Neural cell (in vitro differentiated cells): ENCODE data around the gene IP6K3. TPM values are rescaled to one million over a fixed set of nuclear protein-coding genes. Genes with fewer than 3 reads are reported as not detected.

Source experiments
- H2AFZ ChIP-seq: fragments of 200-600, 300-800 bp; sonication (generic), shearing (Covaris generic); 2 replicates; pipeline ENCODE4 v1.6.0; 2014; ENCODE audit warnings: low read depth, mild to moderate bottlenecking, antibody characterized with exemption, low read length, moderate library complexity
- H3F3A ChIP-seq: fragments of 200-600 bp; shearing (Covaris generic); 2 replicates; pipeline ENCODE4 v1.6.1; 2016; ENCODE audit warnings: mild to moderate bottlenecking, moderate library complexity, mixed read lengths, antibody characterized with exemption, low read length; ENCODE audit not compliant: insufficient read depth, poor library complexity, severe bottlenecking
- H3K27ac ChIP-seq: fragments of 200-600, 300-800 bp; sonication (generic), shearing (Covaris generic); 2 replicates; pipeline ENCODE4 v1.5.1; 2014; ENCODE audit warnings: mild to moderate bottlenecking, low read length, moderate library complexity
- H3K27me3 ChIP-seq: fragments of 300-800, 200-600 bp; sonication (generic), shearing (Covaris generic); 2 replicates; pipeline ENCODE4 v1.6.0; 2014; ENCODE audit warnings: mild to moderate bottlenecking, low read depth, low read length, moderate library complexity; ENCODE audit not compliant: insufficient read depth
- H3K36me3 ChIP-seq: fragments of 300-800, 200-600 bp; sonication (generic), shearing (Covaris generic); 2 replicates; pipeline ENCODE4 v1.5.1; 2014; ENCODE audit warnings: mild to moderate bottlenecking, antibody characterized with exemption, low read length, moderate library complexity; ENCODE audit not compliant: insufficient read depth
- H3K4me2 ChIP-seq: fragments of 300-800, 200-600 bp; sonication (generic), shearing (Covaris generic); 2 replicates; pipeline ENCODE4 v1.6.0; 2014; ENCODE audit warnings: mild to moderate bottlenecking, low read length
- H3K4me3 ChIP-seq: fragments of 300-800, 200-600 bp; sonication (generic), shearing (Covaris generic); 2 replicates; pipeline ENCODE4 v1.5.1; 2014; ENCODE audit warnings: mild to moderate bottlenecking, low read length, moderate library complexity
- H3K79me2 ChIP-seq: fragments of 200-600 bp; shearing (Covaris generic); replicated peaks from 2 replicates; pipeline ENCODE4 v1.6.0; 2014; ENCODE audit warnings: mild to moderate bottlenecking, low read length, moderate library complexity; ENCODE audit not compliant: insufficient read depth
- H3K9ac ChIP-seq: fragments of 300-800, 200-600 bp; sonication (generic), shearing (Covaris generic); 2 replicates; pipeline ENCODE4 v1.6.1; 2016; ENCODE audit warnings: mild to moderate bottlenecking, low read length, mixed read lengths
- H3K9me2 ChIP-seq: fragments of 200-600 bp; shearing (Covaris generic); 2 replicates; pipeline ENCODE4 v1.6.1; 2016; ENCODE audit warnings: mild to moderate bottlenecking, low read length, mixed read lengths; ENCODE audit not compliant: insufficient read depth
- H3K9me3 ChIP-seq: fragments of 200-600, 300-800 bp; sonication (generic), shearing (Covaris generic); 2 replicates; pipeline ENCODE4 v1.6.1; 2016; ENCODE audit warnings: mild to moderate bottlenecking, mixed run types, low read length, moderate library complexity, mixed read lengths
- H4K20me1 ChIP-seq: fragments of 200-600 bp; shearing (Covaris generic); 2 replicates; pipeline ENCODE4 v1.6.1; 2016; ENCODE audit warnings: mild to moderate bottlenecking, mixed run types; ENCODE audit not compliant: insufficient read depth
- EP300 ChIP-seq: fragments of 450-650 bp; conservative IDR thresholded peaks from 2 replicates; pipeline ENCODE4 v1.6.1; 2014; ENCODE audit warnings: antibody characterized with exemption, mild to moderate bottlenecking, moderate library complexity; ENCODE audit not compliant: poor library complexity, severe bottlenecking
- EZH2 ChIP-seq: fragments of 200-600, 300-800 bp; shearing (Covaris generic), sonication (generic); IDR thresholded peaks from 2 replicates; pipeline ENCODE4 v1.6.1; 2014; ENCODE audit warnings: antibody characterized with exemption, low read length, borderline replicate concordance, mild to moderate bottlenecking; ENCODE audit not compliant: insufficient read depth, poor library complexity, severe bottlenecking
- MXI1 ChIP-seq: fragments of 450-650 bp; conservative IDR thresholded peaks from 2 replicates; pipeline ENCODE4 v1.6.1; 2014; ENCODE audit warnings: antibody characterized with exemption, mild to moderate bottlenecking; ENCODE audit not compliant: poor library complexity, severe bottlenecking
- POLR2AphosphoS5 ChIP-seq: IDR thresholded peaks from 2 replicates; pipeline ENCODE4 v1.6.1; 2012
- RAD21 ChIP-seq: fragments of 450-650 bp; conservative IDR thresholded peaks from 2 replicates; pipeline ENCODE4 v1.6.1; 2014; ENCODE audit warnings: antibody characterized with exemption, mild to moderate bottlenecking, moderate library complexity
- SMC3 ChIP-seq: fragments of 450-650 bp; conservative IDR thresholded peaks from 2 replicates; pipeline ENCODE4 v1.6.1; 2014; ENCODE audit warnings: antibody characterized with exemption, mild to moderate bottlenecking, moderate library complexity; ENCODE audit not compliant: poor library complexity
- TAF1 ChIP-seq: IDR thresholded peaks from 2 replicates; pipeline ENCODE4 v1.6.1; 2012; ENCODE audit warnings: low read depth
- polyA minus RNA-seq: library from RNA; depleted of rRNA, polyadenylated mRNA; stranded (reverse); fragments of >200 nt; gene quantifications from 2 replicates; pipeline ENCODE4 v1.2.3, GENCODE V29; 2014
- polyA plus RNA-seq: library from polyadenylated mRNA; depleted of rRNA; stranded (reverse); fragments of >200 nt; gene quantifications from 2 replicates; pipeline ENCODE4 v1.2.3, GENCODE V29; 2014
- TF ChIP-seq, protein P1 (sequence below): fragments of 450-650 bp; IDR thresholded peaks from 2 replicates; pipeline ENCODE4 v1.5.1; 2014; ENCODE audit warnings: antibody characterized with exemption, mild to moderate bottlenecking, moderate library complexity; ENCODE audit not compliant: poor library complexity, severe bottlenecking
- TF ChIP-seq, protein P2 (sequence below): IDR thresholded peaks from 2 replicates; pipeline ENCODE4 v1.6.1; 2012; ENCODE audit warnings: borderline replicate concordance

Gene IP6K3, protein sequence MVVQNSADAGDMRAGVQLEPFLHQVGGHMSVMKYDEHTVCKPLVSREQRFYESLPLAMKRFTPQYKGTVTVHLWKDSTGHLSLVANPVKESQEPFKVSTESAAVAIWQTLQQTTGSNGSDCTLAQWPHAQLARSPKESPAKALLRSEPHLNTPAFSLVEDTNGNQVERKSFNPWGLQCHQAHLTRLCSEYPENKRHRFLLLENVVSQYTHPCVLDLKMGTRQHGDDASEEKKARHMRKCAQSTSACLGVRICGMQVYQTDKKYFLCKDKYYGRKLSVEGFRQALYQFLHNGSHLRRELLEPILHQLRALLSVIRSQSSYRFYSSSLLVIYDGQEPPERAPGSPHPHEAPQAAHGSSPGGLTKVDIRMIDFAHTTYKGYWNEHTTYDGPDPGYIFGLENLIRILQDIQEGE
- not detected in 2 replicates for polyA plus RNA-seq
- polyA minus RNA-seq: not detected in 2 replicates

GRCh38 chr6:33746651-33747100, at the start of gene IP6K3:
Gene IP6K3, minus strand, starts transcription at chr6:33746905. Its CDS starts 11,429 bp downstream, at chr6:33735476.
- Histone ChIP-seq H3K4me2 (no peak within 1 kb of the TSS), H3K9me3 (no peaks in the 10 kb centered on the region), H2AFZ (no peak within 1 kb of the TSS), H3K9ac (no peak within 1 kb of the TSS), H3K36me3 (no peaks in the 10 kb centered on the region), H3F3A (no peaks in the 10 kb centered on the region), H3K79me2 (no peaks in the 10 kb centered on the region), H3K27me3 (no peaks in the 10 kb centered on the region), H4K20me1 (no peaks in the 10 kb centered on the region), H3K4me3 (no peak within 1 kb of the TSS), H3K9me2 (no peaks in the 10 kb centered on the region), H3K27ac (no peak within 1 kb of the TSS)
- TF ChIP-seq EP300 (no peak), POLR2AphosphoS5 (no peak), TAF1 (no peak), MXI1 (no peak), EZH2 (no peak), SMC3 (no peak), RAD21 (no peak)
- TF ChIP-seq, protein P1, sequence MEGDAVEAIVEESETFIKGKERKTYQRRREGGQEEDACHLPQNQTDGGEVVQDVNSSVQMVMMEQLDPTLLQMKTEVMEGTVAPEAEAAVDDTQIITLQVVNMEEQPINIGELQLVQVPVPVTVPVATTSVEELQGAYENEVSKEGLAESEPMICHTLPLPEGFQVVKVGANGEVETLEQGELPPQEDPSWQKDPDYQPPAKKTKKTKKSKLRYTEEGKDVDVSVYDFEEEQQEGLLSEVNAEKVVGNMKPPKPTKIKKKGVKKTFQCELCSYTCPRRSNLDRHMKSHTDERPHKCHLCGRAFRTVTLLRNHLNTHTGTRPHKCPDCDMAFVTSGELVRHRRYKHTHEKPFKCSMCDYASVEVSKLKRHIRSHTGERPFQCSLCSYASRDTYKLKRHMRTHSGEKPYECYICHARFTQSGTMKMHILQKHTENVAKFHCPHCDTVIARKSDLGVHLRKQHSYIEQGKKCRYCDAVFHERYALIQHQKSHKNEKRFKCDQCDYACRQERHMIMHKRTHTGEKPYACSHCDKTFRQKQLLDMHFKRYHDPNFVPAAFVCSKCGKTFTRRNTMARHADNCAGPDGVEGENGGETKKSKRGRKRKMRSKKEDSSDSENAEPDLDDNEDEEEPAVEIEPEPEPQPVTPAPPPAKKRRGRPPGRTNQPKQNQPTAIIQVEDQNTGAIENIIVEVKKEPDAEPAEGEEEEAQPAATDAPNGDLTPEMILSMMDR: no peak
- TF ChIP-seq, protein P2, sequence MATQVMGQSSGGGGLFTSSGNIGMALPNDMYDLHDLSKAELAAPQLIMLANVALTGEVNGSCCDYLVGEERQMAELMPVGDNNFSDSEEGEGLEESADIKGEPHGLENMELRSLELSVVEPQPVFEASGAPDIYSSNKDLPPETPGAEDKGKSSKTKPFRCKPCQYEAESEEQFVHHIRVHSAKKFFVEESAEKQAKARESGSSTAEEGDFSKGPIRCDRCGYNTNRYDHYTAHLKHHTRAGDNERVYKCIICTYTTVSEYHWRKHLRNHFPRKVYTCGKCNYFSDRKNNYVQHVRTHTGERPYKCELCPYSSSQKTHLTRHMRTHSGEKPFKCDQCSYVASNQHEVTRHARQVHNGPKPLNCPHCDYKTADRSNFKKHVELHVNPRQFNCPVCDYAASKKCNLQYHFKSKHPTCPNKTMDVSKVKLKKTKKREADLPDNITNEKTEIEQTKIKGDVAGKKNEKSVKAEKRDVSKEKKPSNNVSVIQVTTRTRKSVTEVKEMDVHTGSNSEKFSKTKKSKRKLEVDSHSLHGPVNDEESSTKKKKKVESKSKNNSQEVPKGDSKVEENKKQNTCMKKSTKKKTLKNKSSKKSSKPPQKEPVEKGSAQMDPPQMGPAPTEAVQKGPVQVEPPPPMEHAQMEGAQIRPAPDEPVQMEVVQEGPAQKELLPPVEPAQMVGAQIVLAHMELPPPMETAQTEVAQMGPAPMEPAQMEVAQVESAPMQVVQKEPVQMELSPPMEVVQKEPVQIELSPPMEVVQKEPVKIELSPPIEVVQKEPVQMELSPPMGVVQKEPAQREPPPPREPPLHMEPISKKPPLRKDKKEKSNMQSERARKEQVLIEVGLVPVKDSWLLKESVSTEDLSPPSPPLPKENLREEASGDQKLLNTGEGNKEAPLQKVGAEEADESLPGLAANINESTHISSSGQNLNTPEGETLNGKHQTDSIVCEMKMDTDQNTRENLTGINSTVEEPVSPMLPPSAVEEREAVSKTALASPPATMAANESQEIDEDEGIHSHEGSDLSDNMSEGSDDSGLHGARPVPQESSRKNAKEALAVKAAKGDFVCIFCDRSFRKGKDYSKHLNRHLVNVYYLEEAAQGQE: no peak

DNA sequence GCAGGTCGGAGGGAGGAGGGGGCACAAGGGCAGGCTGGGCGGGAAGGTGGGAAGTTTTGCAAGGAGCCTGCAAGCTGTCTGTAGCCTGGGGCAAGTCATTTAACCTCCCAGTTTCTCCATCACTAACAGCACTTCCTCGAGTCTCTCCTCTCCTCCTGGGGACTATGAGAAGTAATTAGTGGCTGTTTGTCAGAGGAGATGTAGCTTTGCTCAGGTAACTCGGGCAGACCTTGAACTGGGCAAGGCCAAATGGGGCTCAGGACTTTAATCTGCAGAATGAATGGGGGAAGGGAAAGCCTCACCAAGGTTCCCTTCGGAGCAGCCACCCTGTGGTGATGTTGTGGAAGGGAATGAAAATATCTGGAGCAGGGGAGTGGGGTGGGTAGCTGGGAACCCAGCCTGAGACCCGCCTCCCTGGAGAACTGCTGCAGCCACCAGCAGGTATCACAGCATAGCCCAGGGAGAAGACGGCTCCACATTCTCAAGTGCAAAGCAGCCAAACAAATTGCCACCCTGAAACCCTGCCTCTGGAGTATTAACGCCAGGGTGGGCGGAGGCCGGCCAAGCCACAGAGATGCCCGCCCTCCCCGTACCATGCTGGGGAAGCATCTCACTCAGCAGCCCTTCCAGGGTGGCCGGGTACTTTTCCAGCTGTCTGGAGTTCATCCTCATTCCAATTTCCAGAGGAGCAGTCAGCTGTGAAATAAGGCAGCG, 48.4 kb upstream of the IP6K3 start:
- Histone ChIP-seq H3K79me2 (no peaks in the 10 kb centered on the region), H3K27me3 (no peaks in the 10 kb centered on the region), H4K20me1 (no peaks in the 10 kb centered on the region), H3K9me3 (no peaks in the 10 kb centered on the region), H3K9ac (no peak overlapping the region), H3K4me3 (no peak overlapping the region), H3K36me3 (no peaks in the 10 kb centered on the region), H3K4me2 (no peak overlapping the region), H3K27ac (no peak overlapping the region), H3K9me2 (no peaks in the 10 kb centered on the region), H3F3A (no peaks in the 10 kb centered on the region), H2AFZ (no peak overlapping the region)
- no peak for TF ChIP-seq TAF1
- TF ChIP-seq RAD21: no peak
- TF ChIP-seq, protein P1: peak; percentile 16
- TF ChIP-seq EP300: no peak
- no peak for TF ChIP-seq MXI1
- TF ChIP-seq SMC3: no peak
- TF ChIP-seq, protein P2: no peak
- no peak for TF ChIP-seq POLR2AphosphoS5
